PC-9 (cell line): ENCODE results near the gene ANAPC16. TPM values are rescaled to one million over a fixed set of nuclear protein-coding genes. Genes with fewer than 3 reads are reported as not detected.

Source experiments
- BruUV-seq: library from RNA; stranded (reverse); fragments of 400-500 nt; replicated peaks from 2 replicates; lab custom pipeline; 2021; lab: Mats Ljungman, UMichigan
- CTCF ChIA-PET: fragments of 300-600 bp; sonication (Branson Sonifier 250); formaldehyde crosslinking; loops from one replicate; lab custom pipeline; 2022; ENCODE audit warnings: antibody characterized with exemption; lab: Charles Lee
- POLR2A ChIA-PET: fragments of 300-600 bp; sonication (Branson Sonifier 250); formaldehyde crosslinking; loops from one replicate; lab custom pipeline; 2022; ENCODE audit warnings: antibody characterized with exemption; ENCODE audit not compliant: unreplicated experiment; lab: Charles Lee
- DNase-seq, 2 experiments: peaks; one replicate each; pipeline versions ENCODE4 v3.0.0 to v3.0.0-alpha.2; 2015 to 2022; ENCODE audit warnings: mixed read lengths in 1 of 2
- H2AFZ ChIP-seq: fragments of 200-600 bp; sonication (generic); 2 replicates; pipeline ENCODE4 v1.8.1; 2017; ENCODE audit warnings: antibody characterized with exemption
- H3F3A ChIP-seq: fragments of 200-600 bp; sonication (generic); 2 replicates; pipeline ENCODE4 v1.8.1; 2017; ENCODE audit warnings: antibody characterized with exemption, mild to moderate bottlenecking, low read depth; ENCODE audit not compliant: insufficient read depth
- H3K27ac ChIP-seq: fragments of 200-600 bp; sonication (generic); 2 replicates; pipeline ENCODE4 v1.6.1; 2016; ENCODE audit warnings: mixed run types
- H3K27me3 ChIP-seq: fragments of 200-600 bp; sonication (generic); 2 replicates; pipeline ENCODE4 v1.6.1; 2016; ENCODE audit warnings: low read depth, mixed run types; ENCODE audit not compliant: insufficient read depth
- H3K36me3 ChIP-seq: fragments of 200-600 bp; sonication (generic); 2 replicates; pipeline ENCODE4 v1.6.1; 2016; ENCODE audit warnings: low read depth, mixed run types
- H3K4me1 ChIP-seq: fragments of 200-600 bp; sonication (generic); replicated peaks from 2 replicates; pipeline ENCODE4 v1.6.1; 2016; ENCODE audit warnings: mixed run types; ENCODE audit not compliant: insufficient read depth
- H3K4me2 ChIP-seq: fragments of 200-600 bp; sonication (generic); 2 replicates; pipeline ENCODE4 v1.6.1; 2017; ENCODE audit warnings: mixed run types
- H3K4me3 ChIP-seq: fragments of 200-600 bp; sonication (generic); 2 replicates; pipeline ENCODE4 v1.6.1; 2016; ENCODE audit warnings: mixed run types
- H3K79me2 ChIP-seq: fragments of 200-600 bp; sonication (generic); 2 replicates; pipeline ENCODE4 v1.6.1; 2017; ENCODE audit warnings: low read depth, mixed run types
- H3K9me2 ChIP-seq: fragments of 200-600 bp; sonication (generic); 2 replicates; pipeline ENCODE4 v1.8.1; 2017; ENCODE audit warnings: mild to moderate bottlenecking; ENCODE audit not compliant: insufficient read depth
- H3K9me3 ChIP-seq: fragments of 200-600 bp; sonication (generic); 2 replicates; pipeline ENCODE4 v1.8.1; 2016; ENCODE audit warnings: low read depth; ENCODE audit not compliant: insufficient read depth
- H4K20me1 ChIP-seq: fragments of 200-600 bp; sonication (generic); 2 replicates; pipeline ENCODE4 v1.8.1; 2017; ENCODE audit not compliant: insufficient read depth
- EZH2 ChIP-seq: fragments of 200-600 bp; sonication (generic); IDR thresholded peaks from 2 replicates; pipeline ENCODE4 v1.8.0; 2017; ENCODE audit warnings: antibody characterized with exemption, low read depth
- intact Hi-C: fragments of 100-400 bp; cut with micrococcal nuclease; formaldehyde crosslinking; loops from one replicate; pipeline ENCODE4 v1.10.0; 2022; ENCODE audit not compliant: unreplicated experiment
- total RNA-seq: library from RNA; stranded (reverse); gene quantifications from 2 replicates; pipeline ENCODE4 v1.2.3, GENCODE V29; 2021
- TF ChIP-seq, protein P1 (sequence below): fragments of 200-600 bp; sonication (generic); conservative IDR thresholded peaks from 2 replicates; pipeline ENCODE4 v1.6.1; 2017; ENCODE audit warnings: mixed run types, antibody characterized with exemption, mild to moderate bottlenecking, moderate library complexity

The ANAPC16 gene
- total RNA-seq, 1 experiment from 2014 or later, result 171 TPM

DNA sequence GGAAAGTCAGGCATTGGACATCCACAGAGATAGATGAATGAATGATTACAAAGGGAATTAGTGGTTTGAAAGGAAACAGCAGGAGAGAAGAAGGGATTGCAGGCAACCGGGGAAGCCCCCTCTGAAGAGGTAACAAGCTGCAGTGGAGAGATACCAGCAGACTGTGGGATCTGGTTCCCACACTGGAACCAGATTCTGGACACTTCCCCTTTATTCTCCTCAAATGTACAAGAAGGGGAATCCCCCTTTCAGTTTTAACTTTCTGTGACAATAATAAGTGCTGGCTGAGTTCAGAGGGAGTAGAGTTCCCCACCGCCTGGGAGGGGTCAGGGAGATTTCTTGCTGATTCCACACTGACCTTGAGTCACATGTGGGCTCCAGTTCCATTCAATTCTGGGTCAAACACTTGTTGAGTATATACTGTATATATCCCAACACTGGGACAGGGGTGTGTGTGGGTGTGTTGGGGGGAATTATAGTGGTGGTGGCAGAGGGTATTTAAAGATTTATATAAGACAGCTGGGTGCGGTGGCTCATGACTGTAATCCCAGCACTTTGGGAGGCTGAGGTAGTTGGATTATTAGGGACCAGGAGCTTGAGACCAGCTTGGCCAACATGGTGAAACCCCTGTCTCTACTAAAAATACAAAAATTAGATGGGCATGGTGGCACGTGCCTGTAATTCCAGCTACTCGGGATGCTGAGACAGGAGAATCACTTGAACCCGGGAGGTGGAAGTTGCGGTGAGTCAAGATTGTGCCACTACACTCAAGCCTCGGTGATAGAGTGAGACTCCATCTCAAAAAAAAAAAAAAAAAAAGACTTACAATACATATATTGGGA lies 41.5 kb downstream of the ANAPC16 start:
- BruUV-seq, result no TSS peak
- Histone ChIP-seq H3K27me3 (no peaks in the 10 kb centered on the region), H3K9me2 (no peaks in the 10 kb centered on the region), H4K20me1 (no peaks in the 10 kb centered on the region), H3K36me3 (no peaks in the 10 kb centered on the region), H3K79me2 (no peaks in the 10 kb centered on the region), H3K4me2 (no peak overlapping the region), H3K27ac (no peak overlapping the region), H3K4me3 (no peak overlapping the region), H2AFZ (no peak overlapping the region), H3K4me1 (peaks cover 47% of the 10 kb centered on the region), H3F3A (peaks cover 37% of the 10 kb centered on the region), H3K9me3 (no peaks in the 10 kb centered on the region)
- ChIA-PET POLR2A (no interaction called here), CTCF (interaction anchor here (0.7 kb wide), 1 partner anchor 121 kb away, joined by 8 read pairs; no protein-coding TSS in a partner anchor)
- DNase-seq, result no peak
- TF ChIP-seq, protein P1, sequence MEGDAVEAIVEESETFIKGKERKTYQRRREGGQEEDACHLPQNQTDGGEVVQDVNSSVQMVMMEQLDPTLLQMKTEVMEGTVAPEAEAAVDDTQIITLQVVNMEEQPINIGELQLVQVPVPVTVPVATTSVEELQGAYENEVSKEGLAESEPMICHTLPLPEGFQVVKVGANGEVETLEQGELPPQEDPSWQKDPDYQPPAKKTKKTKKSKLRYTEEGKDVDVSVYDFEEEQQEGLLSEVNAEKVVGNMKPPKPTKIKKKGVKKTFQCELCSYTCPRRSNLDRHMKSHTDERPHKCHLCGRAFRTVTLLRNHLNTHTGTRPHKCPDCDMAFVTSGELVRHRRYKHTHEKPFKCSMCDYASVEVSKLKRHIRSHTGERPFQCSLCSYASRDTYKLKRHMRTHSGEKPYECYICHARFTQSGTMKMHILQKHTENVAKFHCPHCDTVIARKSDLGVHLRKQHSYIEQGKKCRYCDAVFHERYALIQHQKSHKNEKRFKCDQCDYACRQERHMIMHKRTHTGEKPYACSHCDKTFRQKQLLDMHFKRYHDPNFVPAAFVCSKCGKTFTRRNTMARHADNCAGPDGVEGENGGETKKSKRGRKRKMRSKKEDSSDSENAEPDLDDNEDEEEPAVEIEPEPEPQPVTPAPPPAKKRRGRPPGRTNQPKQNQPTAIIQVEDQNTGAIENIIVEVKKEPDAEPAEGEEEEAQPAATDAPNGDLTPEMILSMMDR, result no peak
- no peak for TF ChIP-seq EZH2
- intact Hi-C loops, result no loop called here

DNA sequence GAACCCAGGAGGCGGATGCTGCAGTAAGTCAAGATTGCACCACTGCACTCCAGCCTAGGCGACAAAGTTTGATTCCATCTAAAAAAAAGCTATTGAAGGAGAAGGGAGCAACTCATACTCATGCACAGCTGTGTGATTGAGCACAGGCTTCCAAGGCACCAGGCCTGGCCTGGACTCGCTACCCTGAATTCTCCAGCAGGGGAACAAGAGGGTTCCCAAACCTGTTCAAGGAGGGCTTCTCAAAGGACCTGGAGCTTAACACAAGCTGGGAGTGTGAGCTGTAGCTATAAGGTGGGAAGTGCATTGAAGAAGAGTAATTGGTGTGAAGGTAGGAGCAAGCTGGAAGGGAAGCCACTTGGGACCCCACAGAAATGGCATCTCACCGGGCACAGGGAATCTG lies 42.8 kb downstream of the ANAPC16 start:
- Histone ChIP-seq H3K9me3 (no peaks in the 10 kb centered on the region), H3K79me2 (no peaks in the 10 kb centered on the region), H3K27ac (peak overlapping the region; percentile 97), H3F3A (peaks cover 49% of the 10 kb centered on the region), H3K9me2 (no peaks in the 10 kb centered on the region), H3K4me2 (0 out of 2 replicates have a peak overlapping the region, but pooled peaks have one; percentile 13), H4K20me1 (no peaks in the 10 kb centered on the region), H3K4me1 (peaks cover 60% of the 10 kb centered on the region), H3K27me3 (no peaks in the 10 kb centered on the region), H3K36me3 (no peaks in the 10 kb centered on the region), H3K4me3 (no peak overlapping the region), H2AFZ (no peak overlapping the region)
- ChIA-PET POLR2A (interaction anchor here (0.6 kb wide), 2 partner anchors 14 to 73 kb away, joined by 3 to 6 read pairs; no protein-coding TSS in a partner anchor), CTCF (interaction anchor here (0.6 kb wide), 1 partner anchor 73 kb away, joined by 4 read pairs; no protein-coding TSS in a partner anchor)
- BruUV-seq, result no TSS peak
- DNase-seq, result no peak
- intact Hi-C loops, result no loop called here
- TF ChIP-seq, protein P1, result no peak
- TF ChIP-seq EZH2, result no peak

DNA sequence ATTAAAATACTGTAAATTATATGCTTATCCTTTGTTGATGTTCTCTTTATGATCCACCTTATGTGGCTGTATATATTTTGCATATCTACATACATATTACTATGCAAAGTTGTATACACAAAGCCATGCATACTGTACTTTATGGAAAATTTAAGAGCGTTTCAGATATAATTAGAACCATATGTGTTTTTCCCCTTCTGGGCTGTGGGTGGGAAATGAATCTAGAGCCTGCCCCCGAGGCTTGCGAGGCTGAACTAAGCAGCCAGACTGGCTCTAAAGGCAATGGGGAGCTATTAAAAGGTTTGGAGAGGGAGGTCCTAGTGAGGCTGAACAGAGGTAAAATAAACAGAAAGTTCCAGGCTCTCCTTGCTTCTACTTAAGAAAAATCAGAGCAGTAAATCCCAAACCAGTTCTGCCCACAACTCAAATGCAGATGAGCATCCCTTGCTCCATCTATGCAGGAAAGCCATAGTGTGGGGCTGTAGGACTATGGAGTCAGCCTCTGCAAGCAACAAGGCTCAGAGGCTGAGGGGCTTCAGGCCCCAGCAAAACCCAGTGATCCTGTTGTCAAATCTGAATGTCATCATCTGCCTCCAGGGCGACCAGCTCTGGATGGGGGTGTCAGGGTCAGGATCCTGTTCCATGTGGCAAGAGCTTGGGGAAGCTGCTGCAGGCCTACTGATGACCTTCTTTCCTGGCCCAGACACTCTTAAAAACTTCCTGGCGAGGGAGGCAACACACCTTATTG lies 43.9 kb downstream of the ANAPC16 start:
- Histone ChIP-seq H3K4me1 (peaks cover 69% of the 10 kb centered on the region), H3K27ac (peak overlapping the region; percentile 97), H3K36me3 (no peaks in the 10 kb centered on the region), H3K4me3 (no peak overlapping the region), H4K20me1 (no peaks in the 10 kb centered on the region), H3K9me2 (no peaks in the 10 kb centered on the region), H3K79me2 (no peaks in the 10 kb centered on the region), H3K4me2 (peak overlapping the region; percentile 94), H2AFZ (no peak overlapping the region), H3K9me3 (no peaks in the 10 kb centered on the region), H3K27me3 (no peaks in the 10 kb centered on the region), H3F3A (peaks cover 59% of the 10 kb centered on the region)
- TF ChIP-seq, protein P1, result no peak; the same call in 1 of the 2 replicates
- TF ChIP-seq EZH2, result no peak
- intact Hi-C loops, result loop anchor here (1.0 to 2.0 kb wide), 2 partner anchors 11 to 179 kb away; no protein-coding TSS in a partner anchor
- POLR2A ChIA-PET, result interaction anchor here (0.5 to 0.7 kb wide), 6 partner anchors 12 to 858 kb away, joined by 3 to 12 read pairs (median 6); no protein-coding TSS in a partner anchor
- DNase-seq, result no peak
- BruUV-seq, result TSS peak; percentile 66
- CTCF ChIA-PET, result interaction anchor here (0.5 to 0.7 kb wide), 4 partner anchors 11 to 70 kb away, joined by 3 to 9 read pairs (median 6); no protein-coding TSS in a partner anchor
